Epithelial cell of esophagus (primary cell): ENCODE results near the gene AJUBA.

Experiments used
- DNase-seq: peaks from one replicate; pipeline ENCODE4 v3.0.0; 2010; ENCODE audit warnings: low read depth
- H3K4me3 ChIP-seq: 2 replicates; pipeline ENCODE4 v1.5.1; 2011; ENCODE audit warnings: mild to moderate bottlenecking, low read length, control low read depth
- TF ChIP-seq, protein P1 (sequence below): IDR thresholded peaks from 2 replicates; pipeline ENCODE4 v1.5.1; 2011; ENCODE audit warnings: low read depth, mild to moderate bottlenecking, low read length, control low read depth, inconsistent platforms; ENCODE audit not compliant: insufficient read depth; ENCODE audit errors: missing control alignments

AJUBA gene

DNA sequence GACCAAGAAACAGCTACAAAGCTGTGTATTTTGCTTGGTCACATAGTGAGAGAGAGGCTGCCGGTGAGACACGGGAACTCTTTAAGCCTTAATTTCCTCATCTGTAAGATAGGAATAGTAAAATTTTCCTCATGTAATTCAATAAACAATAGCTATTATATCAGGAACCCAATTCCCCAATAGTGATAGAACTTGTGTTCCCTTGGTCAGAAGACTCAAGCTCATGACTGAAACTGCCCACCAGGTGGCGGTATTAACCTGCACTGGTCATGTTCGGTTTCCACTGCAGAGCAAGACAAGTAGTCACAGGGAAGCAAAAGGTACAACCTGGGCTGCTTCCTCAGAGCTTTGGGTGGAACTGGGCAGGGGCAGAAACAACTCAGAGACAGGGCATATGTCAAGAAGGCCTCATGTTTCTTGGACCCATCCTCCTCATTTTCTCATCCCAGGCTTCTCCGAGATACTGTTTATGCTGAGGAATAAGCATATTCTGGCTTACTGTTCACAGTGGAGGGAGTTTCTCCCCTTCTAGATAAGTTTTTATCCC lies 4.2 kb upstream of the AJUBA start:
- peak; percentile 92 for DNase-seq
- no peak overlapping the region for H3K4me3 ChIP-seq
- TF ChIP-seq, protein P1, sequence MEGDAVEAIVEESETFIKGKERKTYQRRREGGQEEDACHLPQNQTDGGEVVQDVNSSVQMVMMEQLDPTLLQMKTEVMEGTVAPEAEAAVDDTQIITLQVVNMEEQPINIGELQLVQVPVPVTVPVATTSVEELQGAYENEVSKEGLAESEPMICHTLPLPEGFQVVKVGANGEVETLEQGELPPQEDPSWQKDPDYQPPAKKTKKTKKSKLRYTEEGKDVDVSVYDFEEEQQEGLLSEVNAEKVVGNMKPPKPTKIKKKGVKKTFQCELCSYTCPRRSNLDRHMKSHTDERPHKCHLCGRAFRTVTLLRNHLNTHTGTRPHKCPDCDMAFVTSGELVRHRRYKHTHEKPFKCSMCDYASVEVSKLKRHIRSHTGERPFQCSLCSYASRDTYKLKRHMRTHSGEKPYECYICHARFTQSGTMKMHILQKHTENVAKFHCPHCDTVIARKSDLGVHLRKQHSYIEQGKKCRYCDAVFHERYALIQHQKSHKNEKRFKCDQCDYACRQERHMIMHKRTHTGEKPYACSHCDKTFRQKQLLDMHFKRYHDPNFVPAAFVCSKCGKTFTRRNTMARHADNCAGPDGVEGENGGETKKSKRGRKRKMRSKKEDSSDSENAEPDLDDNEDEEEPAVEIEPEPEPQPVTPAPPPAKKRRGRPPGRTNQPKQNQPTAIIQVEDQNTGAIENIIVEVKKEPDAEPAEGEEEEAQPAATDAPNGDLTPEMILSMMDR: peak; percentile 95

DNA sequence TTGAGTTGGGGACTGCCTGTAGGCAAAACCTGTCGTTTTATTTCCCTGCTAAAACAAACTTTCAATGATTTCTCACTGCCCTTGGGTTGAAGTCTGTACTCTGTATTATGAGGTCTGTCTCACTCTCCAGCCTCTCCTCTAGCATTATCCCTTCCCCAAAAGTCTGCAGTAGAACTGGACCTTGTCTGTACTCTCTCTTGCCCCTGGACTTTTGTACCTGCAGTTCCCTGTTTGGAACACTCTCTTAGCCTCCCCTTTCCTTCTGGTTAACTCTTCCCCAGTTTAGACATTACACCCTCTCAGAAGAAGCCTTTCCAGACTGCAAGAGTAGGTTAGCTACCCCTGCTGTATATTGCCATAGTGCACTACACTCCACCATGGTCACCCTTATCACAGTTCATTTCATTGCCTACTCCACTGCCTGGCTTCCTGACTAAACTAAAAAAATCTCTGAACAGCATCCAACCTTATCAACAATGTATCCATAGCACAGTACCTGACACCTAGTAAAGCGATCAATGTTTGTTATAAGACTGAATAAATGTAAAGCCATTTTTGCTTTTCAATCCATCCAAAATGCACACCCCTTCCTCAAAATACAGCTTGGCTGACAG lies 3.6 kb upstream of the AJUBA start:
- TF ChIP-seq, protein P1: no peak
- no peak overlapping the region for H3K4me3 ChIP-seq
- DNase-seq: no peak

DNA sequence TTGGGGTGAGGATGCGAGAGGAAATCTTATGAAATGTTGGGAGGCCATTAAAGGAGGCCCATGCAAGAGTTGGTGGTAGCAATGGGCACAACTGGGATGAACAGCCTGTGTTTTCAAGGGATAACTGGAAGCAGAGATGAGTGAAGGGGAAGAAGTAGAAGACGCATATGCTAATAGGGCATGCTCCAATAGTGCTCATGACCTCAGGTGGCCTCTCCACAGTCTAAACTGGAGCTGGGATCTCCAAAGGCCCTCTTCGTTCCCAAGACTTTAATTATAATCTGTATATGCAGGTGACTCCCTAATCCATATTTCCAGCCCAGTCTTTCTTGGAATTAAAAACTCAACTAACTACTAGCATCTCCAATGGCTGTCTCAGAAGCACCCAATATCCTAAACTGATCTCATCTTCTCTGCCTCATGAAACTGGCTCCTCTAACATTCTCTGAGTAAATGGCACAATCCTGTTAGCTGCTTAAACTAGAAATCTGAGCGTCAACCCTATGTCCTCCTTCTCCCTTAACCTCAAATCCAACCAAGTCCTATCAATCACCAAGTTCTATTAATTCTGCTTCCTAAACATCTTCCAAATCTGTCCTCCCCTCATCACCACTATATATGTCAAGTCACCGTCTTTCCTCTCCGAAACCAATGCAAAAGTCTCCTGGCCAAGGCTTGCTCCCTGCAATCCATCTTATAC lies 2.8 kb upstream of the AJUBA start:
- no peak overlapping the region for H3K4me3 ChIP-seq
- TF ChIP-seq, protein P1: no peak
- DNase-seq: no peak

DNA sequence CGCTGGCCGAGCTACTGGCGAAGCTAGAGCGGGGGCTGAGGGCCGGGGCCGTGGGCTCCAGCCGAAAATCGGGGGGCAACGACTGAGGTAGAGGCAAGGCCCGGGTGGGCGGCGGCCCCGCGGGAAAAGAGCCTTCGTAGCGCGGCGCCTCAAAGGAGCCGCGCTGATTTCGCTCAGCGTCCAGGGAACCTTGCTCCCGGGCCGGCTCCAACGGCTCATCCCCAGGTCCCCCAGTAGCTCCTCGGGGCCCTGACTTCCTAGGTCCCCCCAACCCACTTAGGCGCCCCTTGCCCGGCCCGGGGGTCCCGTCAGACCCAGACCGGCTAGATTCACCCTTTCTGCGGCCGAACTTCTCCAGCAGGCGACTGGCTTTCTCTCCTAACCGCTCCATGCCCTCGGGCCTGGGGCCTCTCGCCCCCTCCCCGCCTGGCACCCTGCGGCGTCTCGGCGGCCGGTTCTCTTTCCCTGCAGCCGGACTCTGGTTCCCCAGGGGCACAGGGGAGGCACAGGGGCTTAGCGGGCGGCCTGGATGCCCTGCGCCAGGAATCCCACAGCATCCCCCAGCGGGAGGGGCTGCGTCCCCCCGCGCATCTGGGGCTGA lies 375 bp downstream of the AJUBA start:
- DNase-seq: peak; percentile 20
- TF ChIP-seq, protein P1: no peak

DNA sequence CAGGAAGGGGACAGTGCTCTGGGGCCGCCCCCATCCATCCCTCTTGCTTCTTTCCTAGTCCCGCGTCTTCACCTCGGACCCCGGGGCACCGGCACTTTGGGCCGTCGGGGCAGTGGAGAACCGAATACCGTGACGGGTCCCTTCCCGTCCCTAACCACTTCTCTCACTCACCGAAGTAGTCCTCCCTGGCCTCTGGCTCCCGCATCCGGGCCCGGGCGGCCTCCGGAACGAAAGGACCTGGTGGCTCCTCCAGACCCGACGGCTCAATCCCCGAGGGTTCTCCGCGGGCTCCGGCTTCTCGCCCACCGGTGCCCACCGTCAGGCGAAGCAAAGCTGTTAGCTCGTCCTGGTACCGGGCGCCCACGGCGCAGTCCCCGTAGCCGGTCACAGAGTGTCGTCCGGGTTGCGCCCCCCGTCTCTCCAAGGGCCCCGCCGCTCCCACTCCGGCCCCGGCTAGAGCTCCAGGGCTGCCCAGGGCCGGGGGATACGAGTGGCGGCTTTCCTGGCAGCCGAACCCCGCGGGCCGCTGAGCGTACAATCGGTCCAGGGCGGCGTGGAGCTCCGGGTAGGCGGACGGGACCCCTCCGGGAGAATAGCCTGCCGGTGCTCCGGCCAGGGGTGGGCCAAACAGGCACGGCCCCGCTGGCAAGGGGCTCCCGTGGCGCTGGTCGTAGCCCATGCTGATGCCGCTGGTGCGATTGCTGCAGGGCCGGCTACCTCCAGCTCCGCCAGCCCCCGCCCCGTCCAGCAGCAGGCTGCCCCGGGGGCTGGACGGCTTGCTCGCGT lies 1.1 kb downstream of the AJUBA start:
- TF ChIP-seq, protein P1: no peak
- DNase-seq: no peak
- H3K4me3 ChIP-seq: peak overlapping the region; percentile 64

More for the DNA sequence above, 375 bp downstream of the AJUBA start:
- H3K4me3 ChIP-seq: peak overlapping the region; percentile 64

DNA sequence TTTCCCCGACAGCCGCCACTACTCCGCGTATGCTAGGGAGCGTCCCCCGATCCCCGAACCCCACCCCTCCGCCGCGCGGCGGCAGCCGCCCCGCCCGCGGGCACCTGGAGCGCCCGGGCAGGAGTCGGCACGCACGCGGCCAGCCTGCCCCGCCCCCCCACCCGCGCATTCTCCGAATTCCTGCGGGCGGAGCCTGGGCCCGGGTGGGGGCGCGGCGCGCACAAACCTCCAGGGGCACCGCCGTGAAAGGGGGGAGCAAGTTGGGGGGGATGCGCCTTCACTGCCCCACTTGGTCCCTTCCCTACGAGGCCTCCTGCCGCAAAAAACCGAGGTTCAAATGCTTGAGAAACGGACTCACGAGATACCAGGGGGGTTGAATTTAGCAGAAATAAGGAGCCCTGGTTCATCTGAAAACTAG lies 1.7 kb downstream of the AJUBA start:
- TF ChIP-seq, protein P1: no peak

More for the DNA sequence above, 1.7 kb downstream of the AJUBA start:
- peak; percentile 82 for DNase-seq
- H3K4me3 ChIP-seq: peak overlapping the region; percentile 94
